Stomach (tissue), 4 donors: Measurements from ENCODE around the gene TMC2.
"Not testable (repeated sequence)": the region's sequence is repeated elsewhere in the genome, so short reads cannot be mapped to it uniquely, and the experiment has no call there.

ENCODE experiments used
- CTCF ChIP-seq, 7 experiments: fragments of 450-650 bp in 4 of 7; fragments of 200-600 bp in 3 of 7; sonication (generic) in 3 of 7; IDR thresholded peaks; one replicate each; pipeline ENCODE4 v1.5.1; 2016 to 2019; ENCODE audit warnings: antibody characterized with exemption in 7 of 7, control low read depth in 2 of 7, mild to moderate bottlenecking in 1 of 7
- POLR2A ChIP-seq, 4 donors: fragments of 450-650 bp; IDR thresholded peaks; one replicate each; pipeline ENCODE4 v1.6.1; 2016; ENCODE audit warnings: antibody characterized with exemption in 4 of 4, control low read depth in 2 of 4, mild to moderate bottlenecking in 1 of 4, moderate library complexity in 1 of 4

DNA sequence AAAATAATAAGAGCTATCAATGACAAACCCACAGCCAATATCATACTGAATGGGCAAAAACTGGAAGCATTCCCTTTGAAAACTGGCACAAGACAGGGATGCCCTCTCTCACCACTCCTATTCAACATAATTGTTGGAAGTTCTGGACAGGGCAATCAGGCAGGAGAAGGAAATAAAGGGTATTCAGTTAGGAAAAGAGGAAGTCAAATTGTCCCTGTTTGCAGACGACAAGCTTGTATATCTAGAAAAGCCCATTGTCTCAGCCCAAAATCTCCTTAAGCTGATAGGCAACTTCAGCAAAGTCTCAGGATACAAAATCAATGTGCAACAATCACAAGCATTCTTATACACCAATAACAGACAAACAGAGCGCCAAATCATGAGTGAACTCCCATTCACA lies 31.6 kb upstream of the TMC2 start:
- TF ChIP-seq POLR2A, CTCF (IDR thresholded peaks at IDR 0.05): not testable (repeated sequence)
